OCI-M2 (cell line): ENCODE measurements around the gene ZNF558.

ENCODE experiments used
- DNase-seq: peaks from one replicate; lab custom pipeline; 2025; ENCODE audit not compliant: unreplicated experiment; lab: John Stamatoyannopoulos, UW

ZNF558 gene

GRCh38 chr19:8832132-8833021 lies at the start of gene ZNF558, which contains the start of gene MBD3L1:
ZNF558 (minus strand) TSS chr19:8832304; CDS start chr19:8822659, 9,645 bp downstream.
MBD3L1 (plus strand) TSS chr19:8832377; CDS start chr19:8842679, 10,302 bp downstream.
- peak; percentile 97 for DNase-seq

GRCh38 chr19:8881512-8881911 lies 49.4 kb upstream of the ZNF558 start:
- no peak for DNase-seq

- DNase-seq: no peak
Measured at GRCh38 chr19:8880868-8881488, 48.9 kb upstream of the ZNF558 start.

- DNase-seq: no peak
Measured at GRCh38 chr19:8877854-8878705, 46.0 kb upstream of the ZNF558 start.

- no peak for DNase-seq
Measured at GRCh38 chr19:8866344-8866743, 34.2 kb upstream of the ZNF558 start.

GRCh38 chr19:8858260-8858659 lies 26.2 kb upstream of the ZNF558 start:
- DNase-seq: no peak

- DNase-seq: no peak
Measured at GRCh38 chr19:8850488-8850887, 18.4 kb upstream of the ZNF558 start.

- DNase-seq: no peak
Measured at GRCh38 chr19:8849232-8849631, 17.1 kb upstream of the ZNF558 start.

GRCh38 chr19:8846819-8847218 lies 14.7 kb upstream of the ZNF558 start:
- no peak for DNase-seq

GRCh38 chr19:8840708-8841107 lies 8.6 kb upstream of the ZNF558 start:
- DNase-seq: no peak

- DNase-seq: no peak
Measured at GRCh38 chr19:8835877-8836276, 3.8 kb upstream of the ZNF558 start.

GRCh38 chr19:8835446-8835845 lies 3.3 kb upstream of the ZNF558 start:
- no peak for DNase-seq

- DNase-seq: no peak
Measured at GRCh38 chr19:8831832-8832131, 322 bp downstream of the ZNF558 start.

- DNase-seq: no peak
Measured at GRCh38 chr19:8831373-8831772, 731 bp downstream of the ZNF558 start.

GRCh38 chr19:8827277-8827676 lies 4.8 kb downstream of the ZNF558 start:
- no peak for DNase-seq

- DNase-seq: no peak
Measured at GRCh38 chr19:8826371-8826770, 5.7 kb downstream of the ZNF558 start.

GRCh38 chr19:8821748-8822241 lies 10.3 kb downstream of the ZNF558 start:
- no peak for DNase-seq

GRCh38 chr19:8820234-8820633 lies 11.9 kb downstream of the ZNF558 start:
- no peak for DNase-seq

- no peak for DNase-seq
Measured at GRCh38 chr19:8815780-8816179, 16.3 kb downstream of the ZNF558 start.

- DNase-seq: no peak
Measured at GRCh38 chr19:8814176-8814575, 17.9 kb downstream of the ZNF558 start.
